MM.1S (cell line): ENCODE data around the gene CCDC81.

Experiments
- DNase-seq: peaks from one replicate; pipeline ENCODE4 v3.0.0-alpha.2; 2015
- H2AFZ ChIP-seq: fragments of 300-600 bp; sonication (generic); 2 replicates; pipeline ENCODE4 v1.6.0; 2016; ENCODE audit warnings: antibody characterized with exemption, low read length
- H3F3A ChIP-seq: fragments of 300-600 bp; sonication (generic); 2 replicates; pipeline ENCODE4 v1.6.1; 2016; ENCODE audit warnings: mild to moderate bottlenecking, antibody characterized with exemption, low read length, moderate library complexity, mixed read lengths; ENCODE audit not compliant: insufficient read depth
- H3K27ac ChIP-seq: fragments of 300-600 bp; sonication (generic); 2 replicates; pipeline ENCODE4 v1.5.1; 2016; ENCODE audit warnings: mild to moderate bottlenecking, low read length
- H3K27me3 ChIP-seq: fragments of 300-600 bp; sonication (generic); replicated peaks from 2 replicates; pipeline ENCODE4 v1.6.0; 2016; ENCODE audit warnings: low read length; ENCODE audit not compliant: insufficient read depth
- H3K36me3 ChIP-seq: fragments of 300-600 bp; sonication (generic); replicated peaks from 2 replicates; pipeline ENCODE4 v1.6.1; 2016; ENCODE audit warnings: mild to moderate bottlenecking, low read length, mixed read lengths; ENCODE audit not compliant: insufficient read depth
- H3K4me1 ChIP-seq: fragments of 300-600 bp; sonication (generic); 2 replicates; pipeline ENCODE4 v1.6.1; 2016; ENCODE audit warnings: low read length, mixed read lengths
- H3K4me2 ChIP-seq: fragments of 300-600 bp; sonication (generic); 2 replicates; pipeline ENCODE4 v1.6.0; 2016; ENCODE audit warnings: low read depth, low read length
- H3K4me3 ChIP-seq: fragments of 300-600 bp; sonication (generic); 2 replicates; pipeline ENCODE4 v1.5.1; 2016; ENCODE audit warnings: low read length, mixed read lengths
- H3K79me2 ChIP-seq: fragments of 300-600 bp; sonication (generic); 2 replicates; pipeline ENCODE4 v1.6.1; 2016; ENCODE audit warnings: mixed run types, low read length, mixed read lengths
- H3K9ac ChIP-seq: fragments of 300-600 bp; sonication (generic); 2 replicates; pipeline ENCODE4 v1.6.1; 2016; ENCODE audit warnings: low read length, mixed read lengths
- H3K9me2 ChIP-seq: fragments of 300-600 bp; sonication (generic); replicated peaks from 2 replicates; pipeline ENCODE4 v1.6.1; 2016; ENCODE audit warnings: mild to moderate bottlenecking, low read length, mixed read lengths; ENCODE audit not compliant: insufficient read depth
- H3K9me3 ChIP-seq: fragments of 300-600 bp; sonication (generic); replicated peaks from 2 replicates; pipeline ENCODE4 v1.6.1; 2016; ENCODE audit warnings: mild to moderate bottlenecking, low read length, mixed read lengths; ENCODE audit not compliant: insufficient read depth
- H4K20me1 ChIP-seq: fragments of 300-600 bp; sonication (generic); 2 replicates; pipeline ENCODE4 v1.6.1; 2016; ENCODE audit warnings: mild to moderate bottlenecking, low read length, moderate library complexity, mixed read lengths; ENCODE audit not compliant: insufficient read depth
- CTCF ChIP-seq: fragments of 300-600 bp; sonication (generic); IDR thresholded peaks from 2 replicates; pipeline ENCODE4 v1.5.1; 2016; ENCODE audit warnings: antibody characterized with exemption, low read length, mixed read lengths
- EZH2 ChIP-seq: fragments of 300-600 bp; sonication (generic); optimal IDR thresholded peaks from 2 replicates; pipeline ENCODE3; 2017; ENCODE audit warnings: low read depth, mild to moderate bottlenecking, antibody characterized with exemption, low read length, mixed read lengths
- EZH2phosphoT487 ChIP-seq: fragments of 300-600 bp; sonication (generic); IDR thresholded peaks from 2 replicates; pipeline ENCODE4 v1.6.1; 2018; ENCODE audit warnings: antibody characterized with exemption, low read length

Gene CCDC81

GRCh38 chr11:86374069-86374468 is 618 bp upstream of the CCDC81 start:
- Histone ChIP-seq H3K4me1 (no peaks in the 10 kb centered on the region), H4K20me1 (no peaks in the 10 kb centered on the region), H3K27me3 (no peaks in the 10 kb centered on the region), H3K9me3 (no peaks in the 10 kb centered on the region), H2AFZ (no peak overlapping the region), H3K4me2 (no peak overlapping the region), H3K27ac (no peak overlapping the region), H3K4me3 (no peak overlapping the region), H3F3A (no peaks in the 10 kb centered on the region), H3K9ac (no peak overlapping the region), H3K79me2 (no peaks in the 10 kb centered on the region), H3K9me2 (no peaks in the 10 kb centered on the region), H3K36me3 (no peaks in the 10 kb centered on the region)
- TF ChIP-seq CTCF (no peak), EZH2phosphoT487 (no peak), EZH2 (no peak)
- DNase-seq, result no peak

- Histone ChIP-seq H4K20me1 (no peaks in the 10 kb centered on the region), H3K4me1 (no peaks in the 10 kb centered on the region), H3F3A (no peaks in the 10 kb centered on the region), H3K79me2 (no peaks in the 10 kb centered on the region), H3K4me3 (no peak overlapping the region), H3K27me3 (no peaks in the 10 kb centered on the region), H2AFZ (no peak overlapping the region), H3K4me2 (no peak overlapping the region), H3K36me3 (no peaks in the 10 kb centered on the region), H3K9me3 (no peaks in the 10 kb centered on the region), H3K9ac (no peak overlapping the region), H3K27ac (no peak overlapping the region), H3K9me2 (no peaks in the 10 kb centered on the region)
- TF ChIP-seq EZH2 (no peak), EZH2phosphoT487 (no peak), CTCF (no peak)
- DNase-seq, result no peak
These were observed 3.3 kb downstream of the CCDC81 start for GRCh38 chr11:86377972-86378371.

GRCh38 chr11:86380295-86381059 is 5.8 kb downstream of the CCDC81 start:
- Histone ChIP-seq H3K4me2 (no peak overlapping the region), H3K9me3 (no peaks in the 10 kb centered on the region), H3K4me1 (no peaks in the 10 kb centered on the region), H3K4me3 (no peak overlapping the region), H4K20me1 (no peaks in the 10 kb centered on the region), H3K9ac (no peak overlapping the region), H3K79me2 (no peaks in the 10 kb centered on the region), H3F3A (no peaks in the 10 kb centered on the region), H3K9me2 (no peaks in the 10 kb centered on the region), H3K27ac (no peak overlapping the region), H3K36me3 (no peaks in the 10 kb centered on the region), H3K27me3 (no peaks in the 10 kb centered on the region), H2AFZ (no peak overlapping the region)
- DNase-seq, result no peak
- TF ChIP-seq EZH2phosphoT487 (no peak), CTCF (no peak), EZH2 (no peak)
